ENCODE measurements around the gene CDH4.

Gene CDH4

DNA sequence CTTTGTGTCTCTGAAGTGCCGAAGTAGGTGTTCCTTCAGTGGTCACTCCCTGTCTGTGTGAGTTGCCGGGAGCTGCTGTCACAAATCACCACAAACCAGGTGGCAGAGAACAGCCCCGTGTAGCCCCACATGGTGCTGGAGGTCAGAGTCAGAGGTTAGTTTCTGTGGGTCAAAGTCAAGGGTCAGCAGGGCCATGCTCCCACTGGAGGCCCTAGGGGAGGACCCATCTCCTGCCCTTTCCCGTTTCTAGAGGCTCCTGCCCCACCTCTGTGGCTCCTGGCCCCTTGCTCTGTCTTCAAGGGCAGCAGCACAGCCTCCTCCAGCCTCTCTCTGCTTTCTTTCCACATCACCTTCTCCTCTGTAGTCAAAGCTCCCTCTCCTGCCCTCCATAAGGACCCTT is 549.4 kb downstream of the CDH4 start:
- DNase-seq, result no peak

DNA sequence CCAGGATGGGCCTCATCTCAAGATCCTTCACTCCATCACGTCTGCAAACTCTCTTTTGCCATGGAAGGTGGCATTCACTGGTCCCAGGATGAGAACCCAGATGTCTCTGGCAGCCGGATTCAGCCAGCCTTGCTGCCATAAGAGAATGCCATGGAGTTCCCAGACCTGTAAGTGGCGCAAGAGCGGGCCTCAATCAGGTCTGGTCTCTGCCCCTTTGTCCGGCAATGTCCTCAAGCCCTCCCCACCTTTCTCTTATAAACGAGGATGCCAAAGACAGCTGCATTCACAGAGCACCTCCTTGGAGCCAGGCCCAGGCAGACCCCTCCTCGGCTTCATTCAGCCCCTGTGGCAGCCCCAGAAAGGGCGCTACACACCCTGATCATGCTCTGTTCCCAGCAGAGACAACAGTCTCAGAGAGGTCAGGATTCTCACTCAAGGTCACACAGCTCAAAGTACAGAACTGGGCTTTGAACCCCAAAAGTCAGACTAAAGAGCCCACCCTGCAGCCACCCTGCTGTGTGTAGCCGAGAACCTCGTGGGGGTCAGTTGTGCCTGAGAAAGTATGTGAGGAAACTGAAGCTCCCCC is 549.9 kb downstream of the CDH4 start:
- DNase-seq, result no peak

DNA sequence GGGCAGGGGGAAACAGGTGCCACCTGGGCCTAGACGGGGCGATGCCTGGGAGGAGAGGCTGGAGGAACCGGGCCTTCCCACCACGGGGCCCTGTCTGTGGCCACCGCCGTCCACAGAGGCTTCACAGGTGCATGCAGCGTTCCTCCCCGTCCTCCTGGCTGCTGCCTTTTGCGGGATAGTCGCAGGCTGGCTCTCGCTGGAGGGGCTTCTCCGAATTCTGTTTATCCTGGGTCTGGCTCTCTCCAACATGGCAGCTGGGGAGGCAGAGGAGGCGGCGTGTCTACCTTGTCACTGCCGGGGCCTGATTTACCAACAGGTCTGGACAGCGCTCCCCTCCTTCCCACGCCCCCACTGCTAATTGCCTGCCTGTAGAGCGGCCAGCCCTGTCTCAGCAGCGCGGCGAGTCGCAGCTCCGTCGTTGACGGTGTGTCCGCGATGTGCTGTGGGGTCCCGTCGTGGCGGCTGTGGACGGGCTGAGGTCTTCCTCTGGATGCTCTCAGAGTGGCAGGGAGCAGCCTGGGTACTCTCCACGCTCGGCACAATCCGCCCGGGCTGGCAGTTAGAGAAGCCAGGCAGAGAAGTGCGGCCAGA is 550.8 kb downstream of the CDH4 start:
- no peak for DNase-seq

- no peak for DNase-seq
Observed at GRCh38 chr20:61803416-61803914, 551.4 kb downstream of the CDH4 start.

GRCh38 chr20:61803915-61804751 is 552.1 kb downstream of the CDH4 start:
- no peak for DNase-seq

GRCh38 chr20:61804752-61805295 is 552.8 kb downstream of the CDH4 start:
- no peak for DNase-seq

GRCh38 chr20:61805365-61805764 is 553.3 kb downstream of the CDH4 start:
- DNase-seq, result no peak

- DNase-seq, result no peak
Observed at GRCh38 chr20:61805781-61806180, 553.7 kb downstream of the CDH4 start.

- no peak for DNase-seq
Observed at GRCh38 chr20:61806314-61806713, 554.3 kb downstream of the CDH4 start.

- no peak for DNase-seq
Observed at GRCh38 chr20:61806995-61807394, 554.9 kb downstream of the CDH4 start.

DNA sequence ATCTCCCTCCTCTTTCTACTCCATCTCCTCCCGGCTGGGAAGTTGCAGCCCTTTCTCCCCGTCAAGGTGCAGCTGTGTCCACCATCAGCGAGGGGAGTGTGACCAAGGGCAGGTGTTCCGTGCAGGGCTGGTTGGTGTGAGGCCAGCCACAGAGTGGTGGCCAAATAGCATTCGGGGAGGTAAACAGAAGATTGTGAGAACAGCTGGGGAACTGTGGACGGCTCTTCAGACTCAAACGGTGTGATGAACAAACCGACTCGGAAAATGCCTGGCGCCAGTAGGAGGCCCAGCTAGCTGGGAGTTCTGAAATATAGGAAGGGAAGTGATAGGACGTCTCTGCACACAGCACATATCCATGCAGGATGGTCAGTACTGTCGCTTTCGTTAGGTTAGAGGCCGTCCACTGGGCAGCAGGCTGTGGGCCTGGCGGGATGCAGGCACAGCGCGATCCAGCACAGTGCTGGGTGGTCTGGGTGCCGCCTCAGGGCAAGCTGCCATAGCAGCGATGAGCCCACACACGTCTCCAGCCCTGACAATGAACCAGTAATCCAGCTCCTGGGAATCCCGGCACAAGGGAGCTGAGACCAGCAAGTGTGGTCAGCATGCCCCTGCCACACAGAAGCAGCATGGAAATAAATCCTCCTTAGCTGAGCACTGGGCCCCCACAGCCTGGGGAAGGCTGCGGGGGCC is 555.6 kb downstream of the CDH4 start:
- no peak for DNase-seq

DNA sequence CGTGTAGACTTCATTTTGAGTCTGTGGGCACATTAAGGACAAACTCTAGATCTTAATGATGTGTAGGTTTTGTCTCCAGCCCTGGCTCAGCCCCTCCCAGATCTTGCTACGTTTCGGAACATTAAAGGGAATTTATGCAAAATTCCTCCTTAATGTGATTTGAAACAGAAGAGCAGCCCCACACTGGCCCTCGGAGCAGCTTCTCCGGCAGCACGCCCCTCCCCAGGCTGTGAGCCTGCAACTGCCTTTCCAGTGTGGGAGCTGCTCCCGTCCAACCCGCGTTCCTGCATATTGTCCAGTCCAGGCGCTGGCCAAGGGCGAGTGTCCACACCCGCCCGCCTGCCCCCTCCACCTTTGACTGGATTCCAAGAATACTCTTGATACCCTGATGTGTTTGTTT is 556.4 kb downstream of the CDH4 start:
- no peak for DNase-seq

DNA sequence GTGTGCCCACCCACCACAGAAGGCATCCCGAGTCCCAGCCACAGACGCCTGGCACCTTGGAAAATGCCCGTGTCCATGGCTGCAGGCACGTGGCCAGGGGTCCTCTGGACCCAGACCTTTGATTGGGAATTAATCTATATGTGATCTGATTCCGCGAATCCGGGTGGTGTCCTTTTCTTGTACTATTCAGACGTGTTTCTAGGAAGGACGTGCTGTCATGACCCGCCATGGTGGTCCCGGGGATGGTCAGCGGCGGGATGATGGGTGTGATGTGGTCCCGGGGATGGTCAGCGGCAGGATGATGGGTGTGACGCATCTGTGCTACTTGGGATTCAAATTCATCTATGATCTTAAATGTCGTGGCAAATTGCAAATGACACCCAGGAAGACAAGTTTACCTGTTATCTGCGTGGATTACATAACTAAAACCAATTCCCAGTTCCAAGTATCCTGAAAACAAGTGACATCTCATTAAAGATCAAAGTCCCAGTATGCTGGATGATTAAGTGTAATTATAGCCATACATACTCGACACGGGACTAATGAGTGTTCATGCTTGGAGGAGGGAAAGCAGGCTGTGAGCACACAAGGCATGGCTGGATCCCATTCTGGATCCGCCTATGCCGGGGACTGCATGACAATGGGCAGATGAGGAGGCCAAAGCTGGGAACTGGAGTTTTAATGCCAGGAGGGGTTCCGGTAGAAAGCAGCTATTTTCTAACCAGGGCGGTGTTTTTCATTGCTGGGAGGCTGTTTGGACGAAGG is 557.1 kb downstream of the CDH4 start:
- no peak for DNase-seq

GRCh38 chr20:61810066-61810737 is 558.1 kb downstream of the CDH4 start:
- DNase-seq, result no peak

DNA sequence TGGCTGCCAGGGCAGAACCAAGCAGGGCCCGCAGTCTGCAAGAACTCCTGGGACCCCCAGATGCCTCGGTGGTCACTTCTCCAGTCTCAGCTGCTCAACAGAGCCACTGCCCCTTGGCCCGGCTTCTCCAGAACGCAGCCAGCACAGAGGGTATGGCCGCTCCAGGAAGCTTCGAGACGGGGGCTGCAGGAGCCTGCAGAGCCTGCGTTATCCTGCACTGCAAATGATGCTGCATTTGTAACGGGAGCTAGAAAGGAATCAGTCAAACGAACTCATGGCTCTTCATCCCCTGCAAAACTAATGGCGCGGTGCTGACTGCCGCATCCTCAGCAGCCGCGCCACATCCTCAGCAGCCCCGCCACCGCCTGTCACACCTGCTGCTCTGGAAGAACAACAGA is 558.7 kb downstream of the CDH4 start:
- DNase-seq, result no peak

DNA sequence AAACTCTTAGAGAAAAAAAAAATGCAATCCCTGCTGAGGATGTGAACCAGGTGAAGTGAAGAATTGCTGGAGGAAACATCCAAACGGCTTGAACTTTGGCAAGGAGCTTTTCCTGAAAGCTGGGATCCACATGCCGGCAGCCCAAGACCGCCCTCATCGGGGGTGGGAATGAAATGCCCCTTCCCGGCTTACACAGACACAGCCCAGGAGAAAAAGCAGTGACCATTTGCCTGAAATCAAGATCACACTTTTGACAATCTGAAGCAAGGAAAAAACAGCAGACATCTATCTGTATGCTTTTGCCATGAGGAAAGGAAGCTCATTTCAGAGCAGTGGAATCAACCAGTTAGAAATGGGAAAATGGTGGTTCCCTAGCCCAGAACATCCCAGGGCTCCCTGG is 559.1 kb downstream of the CDH4 start:
- DNase-seq, result no peak

DNA sequence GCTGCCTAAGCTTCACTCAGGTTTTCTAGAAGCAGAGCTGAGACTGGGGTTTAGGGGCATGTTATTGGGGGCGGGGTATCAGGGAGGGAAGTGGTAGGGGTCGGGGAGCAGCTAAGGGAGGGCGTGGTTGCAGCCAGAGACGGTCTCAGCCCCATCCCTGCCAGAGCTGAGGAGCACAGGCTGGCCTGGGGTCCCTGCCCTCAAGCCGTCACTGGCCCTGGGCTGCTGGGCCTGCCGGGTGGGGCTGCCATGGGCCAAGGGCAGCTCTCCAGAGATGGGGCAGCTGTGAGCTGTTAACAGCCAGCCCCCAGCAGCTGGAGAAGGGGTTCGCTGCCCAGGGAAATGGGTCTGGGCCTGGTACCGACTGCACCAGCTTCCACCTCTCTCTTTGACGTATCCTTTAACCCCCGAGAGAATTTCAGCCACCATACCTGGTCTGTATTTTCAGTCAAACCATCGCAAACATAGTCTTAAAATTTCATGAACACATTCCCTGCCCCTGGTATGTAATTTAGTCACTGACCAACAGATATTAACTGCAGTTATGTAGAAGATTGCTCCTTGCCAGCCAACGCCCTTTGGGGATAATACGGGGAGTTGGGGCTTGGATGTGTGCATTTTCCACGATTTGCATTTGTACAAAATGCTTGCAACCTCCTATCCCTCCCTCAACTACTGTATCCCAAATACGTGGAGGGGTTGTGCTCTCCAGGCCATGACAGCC is 560.2 kb downstream of the CDH4 start:
- DNase-seq, result no peak

DNA sequence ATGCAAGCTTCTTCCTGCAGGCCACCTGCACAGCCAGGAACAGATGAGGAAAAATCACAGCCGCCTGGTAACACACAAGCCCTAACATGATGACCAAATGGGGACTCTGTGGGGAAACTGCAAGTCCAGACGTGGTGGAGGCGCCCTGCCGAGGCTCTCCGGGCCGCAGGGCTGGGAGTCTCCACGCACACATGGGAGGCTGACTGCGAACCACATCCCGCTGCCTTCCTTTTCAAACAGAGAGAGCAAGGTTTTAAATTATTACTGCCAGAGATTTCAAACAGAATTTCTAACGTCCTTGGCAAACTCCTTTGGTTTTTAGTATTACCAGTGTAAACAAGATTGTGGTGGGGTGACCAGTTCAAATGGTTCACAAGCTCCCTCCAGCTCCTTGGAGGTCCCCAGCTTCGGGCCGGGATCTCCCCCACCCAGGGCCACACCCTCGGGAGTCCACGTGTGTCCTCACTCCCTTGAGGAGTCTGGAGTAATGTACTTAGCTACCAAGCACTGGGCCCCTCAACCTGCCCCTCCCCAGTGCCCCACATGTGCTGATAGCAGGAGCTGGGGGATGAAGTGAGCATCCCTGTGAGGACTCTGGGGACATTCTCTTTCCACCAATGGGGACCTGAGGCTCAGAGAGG is 560.9 kb downstream of the CDH4 start:
- no peak for DNase-seq

GRCh38 chr20:61813791-61814190 is 561.7 kb downstream of the CDH4 start:
- no peak for DNase-seq

GRCh38 chr20:61814244-61814643 is 562.2 kb downstream of the CDH4 start:
- no peak for DNase-seq

Measured in fibroblast of skin of scalp (primary cell).